GM08714 (cell line): ENCODE measurements around the gene XKR8.
"Not testable (repeated sequence)": the region's sequence is repeated elsewhere in the genome, so short reads cannot be mapped to it uniquely, and the experiment has no call there.

Source experiments
- H3K4me3 ChIP-seq: fragments of 200-500 bp; sonication (Bioruptor generic); 2 replicates; pipeline ENCODE4 v1.5.1; 2014; ENCODE audit warnings: mild to moderate bottlenecking, low read length, inconsistent platforms
- ZNF274 ChIP-seq: IDR thresholded peaks from 2 replicates; pipeline ENCODE4 v1.6.1; 2012; ENCODE audit warnings: mild to moderate bottlenecking, low read depth, low read length

Gene XKR8

DNA sequence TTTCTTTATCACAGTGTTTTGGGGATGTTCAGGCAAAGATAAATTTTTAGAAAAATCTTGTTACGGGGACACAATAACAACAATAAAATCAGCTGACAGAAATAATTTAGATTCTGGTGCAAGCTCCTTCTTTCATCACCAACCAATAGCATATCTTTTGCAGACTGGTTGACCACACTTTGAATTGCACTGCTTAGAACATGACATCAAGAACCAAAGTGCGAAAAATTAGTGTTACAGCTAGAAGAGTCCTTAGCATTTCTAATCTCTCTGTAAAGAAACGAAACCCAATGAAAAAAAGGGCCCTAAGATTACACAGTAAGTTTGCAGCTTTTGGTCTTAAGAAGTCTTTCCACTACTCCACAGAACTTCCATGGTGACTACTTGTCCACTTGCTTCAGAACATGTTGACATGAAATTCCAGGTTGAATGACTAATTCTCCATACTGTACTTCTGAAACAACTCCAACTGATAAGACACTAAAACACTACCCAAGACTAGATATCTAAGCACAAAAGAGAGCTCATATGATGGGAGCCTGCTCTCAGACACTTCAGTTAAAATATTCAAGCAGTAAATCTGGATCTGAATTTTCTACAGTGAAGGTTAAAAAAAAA, 31.3 kb downstream of the XKR8 start:
- no peak for TF ChIP-seq ZNF274

DNA sequence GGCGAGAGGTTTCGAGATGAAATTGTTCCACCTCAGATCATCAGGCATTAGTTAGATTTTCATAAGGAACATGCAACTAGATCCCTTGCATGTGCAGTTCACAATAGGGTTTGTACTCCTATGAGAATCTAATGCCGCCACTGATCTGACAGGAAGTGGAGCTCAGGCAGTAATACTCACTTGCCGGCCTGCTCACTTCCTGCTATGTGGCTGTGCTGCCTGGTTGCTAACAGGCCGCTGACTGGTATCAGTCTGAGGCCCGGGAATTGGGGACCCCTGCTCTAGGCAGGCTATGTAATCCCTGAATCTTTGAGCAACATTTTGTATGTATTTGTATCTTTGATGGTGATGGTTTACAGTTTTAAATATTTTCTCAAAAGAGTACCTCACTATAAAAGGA, 32.5 kb downstream of the XKR8 start:
- no peak overlapping the region for H3K4me3 ChIP-seq
- TF ChIP-seq ZNF274 = no peak

More for the DNA sequence above, 31.3 kb downstream of the XKR8 start:
- H3K4me3 ChIP-seq = no peak overlapping the region

DNA sequence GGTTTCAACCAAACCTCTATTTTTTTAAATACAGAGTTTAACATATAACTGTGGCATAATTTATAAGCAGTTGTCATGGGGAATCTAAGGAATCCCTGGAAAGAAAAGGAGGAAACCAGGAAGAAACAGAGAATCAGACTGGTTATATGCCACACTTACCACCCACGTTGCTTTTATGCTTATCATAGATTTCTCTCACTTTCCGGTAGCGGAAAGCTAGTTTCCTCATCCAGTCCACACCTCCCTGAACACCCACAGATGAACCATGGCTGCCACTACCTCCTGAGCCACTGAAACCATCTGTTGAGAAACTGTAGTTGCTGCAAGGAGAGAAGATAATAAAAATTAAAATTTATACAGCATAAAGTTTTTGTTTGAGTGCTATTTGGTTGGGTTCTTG, 33.5 kb downstream of the XKR8 start:
- H3K4me3 ChIP-seq = no peak overlapping the region
- no peak for TF ChIP-seq ZNF274

DNA sequence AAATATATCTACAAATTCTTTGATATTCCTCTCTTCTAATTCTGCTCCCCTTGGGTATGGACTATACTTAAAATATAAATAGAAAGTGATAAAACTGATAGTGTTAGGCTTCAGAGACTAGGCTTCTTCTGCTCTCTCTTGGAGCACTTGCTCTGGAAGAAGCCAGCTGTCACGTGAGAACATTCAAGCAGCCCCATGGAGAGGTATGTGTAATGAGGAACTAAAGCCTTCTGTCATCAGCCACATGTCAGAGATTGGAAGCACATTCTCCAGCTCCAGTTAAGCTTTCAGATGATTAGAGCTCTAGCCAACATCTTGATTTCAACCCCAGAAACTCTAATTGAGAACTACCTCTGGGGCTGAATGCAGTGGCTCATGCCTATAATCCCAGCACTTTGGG, 34.3 kb downstream of the XKR8 start:
- no peak overlapping the region for H3K4me3 ChIP-seq
- no peak for TF ChIP-seq ZNF274

DNA sequence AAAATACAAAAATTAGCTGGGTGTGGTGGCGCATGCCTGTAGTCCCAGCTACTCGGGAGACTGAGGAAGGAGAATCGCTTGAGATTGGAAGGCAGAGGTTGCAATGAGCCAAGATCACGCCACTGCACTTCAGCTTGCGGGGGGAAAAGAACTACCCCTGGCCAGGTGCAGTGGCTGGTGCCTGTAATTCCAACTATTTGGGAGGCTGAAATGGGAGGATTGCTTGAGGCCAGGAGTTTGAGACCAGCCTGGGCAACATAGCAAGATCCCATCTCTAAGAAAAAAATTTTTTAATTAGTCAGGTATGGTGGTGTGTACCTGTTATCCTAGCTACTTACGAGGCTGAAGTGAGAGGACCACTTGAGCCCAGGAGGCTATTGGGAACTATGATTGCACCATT, 34.8 kb downstream of the XKR8 start:
- H3K4me3 ChIP-seq = not testable (repeated sequence)

DNA sequence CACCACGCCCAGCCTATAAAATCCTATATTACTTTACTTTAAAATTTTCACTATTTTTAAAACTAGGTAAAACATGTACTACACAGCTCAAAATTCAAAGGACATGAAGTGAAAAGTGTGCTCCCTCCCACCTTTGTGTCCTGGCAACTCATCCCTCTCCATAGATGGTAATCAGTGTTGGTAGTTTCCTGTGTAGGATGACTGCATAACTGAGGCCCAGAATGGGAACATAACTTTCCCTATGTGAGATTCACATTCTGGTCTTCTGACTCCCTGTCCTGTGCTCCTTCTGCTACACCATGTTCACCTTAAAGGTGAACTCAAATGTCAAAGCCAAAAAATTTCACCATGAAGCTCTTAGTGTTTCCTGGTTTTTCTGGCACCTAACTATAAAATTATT, 39.3 kb downstream of the XKR8 start:
- TF ChIP-seq ZNF274 = no peak
- H3K4me3 ChIP-seq = no peak overlapping the region

DNA sequence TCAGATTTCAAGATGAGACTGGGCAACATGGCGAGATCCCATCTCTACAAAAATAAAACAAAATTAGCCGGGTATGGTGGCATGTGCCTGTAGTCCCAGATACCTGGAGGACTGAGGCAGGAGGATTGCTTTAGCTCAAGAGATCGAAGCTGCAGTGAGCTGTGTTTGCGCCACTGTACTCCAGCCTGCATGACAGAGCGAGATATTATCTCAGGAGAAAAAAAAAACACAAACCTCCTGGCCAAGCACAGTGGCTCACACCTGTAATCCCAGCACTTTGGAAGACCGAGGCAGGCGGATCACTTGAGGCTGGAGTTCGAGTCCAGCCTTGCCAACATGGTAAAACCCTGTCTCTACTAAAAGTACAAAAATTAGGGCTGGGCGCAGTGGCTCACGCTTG, 42.8 kb downstream of the XKR8 start:
- TF ChIP-seq ZNF274 = no peak
- no peak overlapping the region for H3K4me3 ChIP-seq

DNA sequence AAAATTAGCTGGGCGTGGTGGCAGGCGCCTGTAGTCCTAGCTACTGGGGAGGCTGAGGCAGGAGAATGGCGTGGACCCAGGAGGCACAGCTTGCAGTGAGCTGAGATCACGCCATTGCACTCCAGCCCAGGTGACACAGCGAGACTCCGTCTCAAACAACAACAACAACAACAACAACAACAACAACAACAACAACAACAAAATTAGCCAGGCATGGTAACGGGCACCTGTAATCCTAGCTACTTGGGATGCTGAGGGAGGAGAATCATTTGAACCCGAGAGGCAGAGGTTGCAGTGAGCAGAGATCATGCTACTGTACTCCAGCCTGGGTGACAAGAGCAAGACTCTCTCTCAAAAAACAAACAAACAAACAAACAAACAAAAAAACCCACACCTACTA, 43.3 kb downstream of the XKR8 start:
- H3K4me3 ChIP-seq = not testable (repeated sequence)

DNA sequence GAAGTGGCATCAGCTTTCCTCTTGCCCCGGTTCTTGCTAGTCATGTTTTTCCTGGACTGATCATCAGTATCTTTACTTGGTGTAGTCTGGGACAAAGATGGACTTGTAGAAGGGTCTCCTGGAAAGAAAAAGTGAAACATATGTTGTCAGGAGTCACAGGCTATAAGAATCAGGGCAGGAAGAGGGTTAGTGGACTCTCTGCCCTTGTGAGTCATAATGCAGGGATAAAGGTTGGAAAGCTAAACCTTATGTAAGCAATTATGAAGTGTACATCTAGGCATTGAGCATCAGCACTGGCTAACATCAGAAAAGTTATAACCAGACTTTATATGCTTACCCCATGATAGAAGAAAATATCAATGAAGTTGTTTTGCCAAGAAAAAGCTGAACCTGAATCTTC, 51.2 kb downstream of the XKR8 start:
- no peak for TF ChIP-seq ZNF274

More for the DNA sequence above, 51.2 kb downstream of the XKR8 start:
- no peak overlapping the region for H3K4me3 ChIP-seq
